ENCODE measurements around the gene RAB1B.
"Not testable (repeated sequence)": the region's sequence is repeated elsewhere in the genome, so short reads cannot be mapped to it uniquely, and the experiment has no call there.

The RAB1B gene

GRCh38 chr11:66275984-66276612 is 7.7 kb downstream of the RAB1B start:
- H3K27ac ChIP-seq = no peak overlapping the region
- TF ChIP-seq CTCF (conservative IDR thresholded peaks at IDR 0.05) = no peak

- not testable (repeated sequence) for H3K27ac ChIP-seq
Measured at GRCh38 chr11:66276619-66277018, 8.2 kb downstream of the RAB1B start.

GRCh38 chr11:66277064-66277463 is 8.6 kb downstream of the RAB1B start:
- H3K27ac ChIP-seq = peak overlapping the region; percentile 67

GRCh38 chr11:66277471-66278362 is 9.3 kb downstream of the RAB1B start, which contains the start of gene CNIH2:
Gene CNIH2 (plus strand): TSS chr11:66278175. CDS start chr11:66278457, 282 bp downstream.
- peak within 1 kb of the TSS; percentile 67 for H3K27ac ChIP-seq
- TF ChIP-seq CTCF (conservative IDR thresholded peaks at IDR 0.05) = no peak

- TF ChIP-seq CTCF (conservative IDR thresholded peaks at IDR 0.05) = no peak
- H3K27ac ChIP-seq = peak overlapping the region; percentile 67
Measured at GRCh38 chr11:66278363-66279091, 10.1 kb downstream of the RAB1B start.

GRCh38 chr11:66279092-66279734 is 10.8 kb downstream of the RAB1B start:
- H3K27ac ChIP-seq = no peak overlapping the region

GRCh38 chr11:66280428-66280827 is 12.0 kb downstream of the RAB1B start:
- TF ChIP-seq CTCF (conservative IDR thresholded peaks at IDR 0.05) = no peak
- no peak overlapping the region for H3K27ac ChIP-seq

More at GRCh38 chr11:66279092-66279734, 10.8 kb downstream of the RAB1B start:
- TF ChIP-seq CTCF (conservative IDR thresholded peaks at IDR 0.05) = no peak

GRCh38 chr11:66281001-66281400 is 12.6 kb downstream of the RAB1B start:
- no peak for TF ChIP-seq CTCF (conservative IDR thresholded peaks at IDR 0.05)
- no peak overlapping the region for H3K27ac ChIP-seq
